Large intestine (tissue), 3 donors: ENCODE measurements around the gene CACNA1G. TPM values are rescaled to one million over a fixed set of nuclear protein-coding genes. Genes with fewer than 3 reads are reported as not detected.

Experiments used
- DNase-seq, 2 donors: peaks; one replicate each; pipeline versions ENCODE4 v3.0.0 to v3.0.0-alpha.2; 2013
- H3K27ac ChIP-seq: one replicate; pipeline ENCODE4 v1.5.1; 2013; ENCODE audit warnings: low read length
- H3K27me3 ChIP-seq: 2 replicates; pipeline ENCODE4 v1.6.1; 2013; ENCODE audit warnings: low read length; ENCODE audit not compliant: control insufficient read depth, insufficient read depth
- H3K36me3 ChIP-seq: 2 replicates; pipeline ENCODE4 v1.6.1; 2013; ENCODE audit warnings: low read length; ENCODE audit not compliant: control insufficient read depth, insufficient read depth
- H3K4me1 ChIP-seq: one replicate; pipeline ENCODE4 v1.6.1; 2013; ENCODE audit warnings: low read length; ENCODE audit not compliant: control insufficient read depth, insufficient read depth
- H3K4me3 ChIP-seq: one replicate; pipeline ENCODE4 v1.5.1; 2013; ENCODE audit warnings: low read length
- H3K9me3 ChIP-seq: one replicate; pipeline ENCODE4 v1.6.1; 2013; ENCODE audit warnings: mild to moderate bottlenecking, low read depth, low read length, moderate library complexity; ENCODE audit not compliant: control insufficient read depth
- WGBS: methylation state at CpG from one replicate; pipeline ENCODE4 v1.1.5; 2013; ENCODE audit warnings: low lambda C conversion rate; ENCODE audit not compliant: insufficient coverage; 5-methylcytosine and 5-hydroxymethylcytosine counted together
- polyA plus RNA-seq: library from polyadenylated mRNA; unstranded; fragments of 120-200 nt; gene quantifications from one replicate; pipeline ENCODE4 v1.2.1, GENCODE V29; 2013

Gene CACNA1G
- polyA plus RNA-seq, 1 donor: 1.7 TPM

GRCh38 chr17:50649042-50649908 lies 88.8 kb downstream of the CACNA1G start:
- Histone ChIP-seq H3K27me3 (no peaks in the 10 kb centered on the region), H3K4me3 (no peak overlapping the region), H3K4me1 (no peaks in the 10 kb centered on the region), H3K27ac (no peak overlapping the region), H3K36me3 (no peaks in the 10 kb centered on the region), H3K9me3 (peaks cover 6% of the 10 kb centered on the region)
- WGBS: 100% methylated on average over 2 of the region's 7 CpGs
- no peak for DNase-seq

GRCh38 chr17:50651661-50652060 lies 91.1 kb downstream of the CACNA1G start:
- Histone ChIP-seq H3K27me3 (no peaks in the 10 kb centered on the region), H3K9me3 (peaks cover 6% of the 10 kb centered on the region), H3K27ac (no peak overlapping the region), H3K4me3 (no peak overlapping the region), H3K4me1 (peaks cover 2% of the 10 kb centered on the region), H3K36me3 (no peaks in the 10 kb centered on the region)
- WGBS: no CpG with 5 or more reads among the region's 2 CpGs
- no peak for DNase-seq

GRCh38 chr17:50653738-50654137 lies 93.2 kb downstream of the CACNA1G start:
- DNase-seq: no peak
- Histone ChIP-seq H3K36me3 (no peaks in the 10 kb centered on the region), H3K4me1 (peaks cover 11% of the 10 kb centered on the region), H3K4me3 (no peak overlapping the region), H3K9me3 (peaks cover 6% of the 10 kb centered on the region), H3K27me3 (no peaks in the 10 kb centered on the region), H3K27ac (no peak overlapping the region)
- WGBS: no CpG with 5 or more reads among the region's 3 CpGs

GRCh38 chr17:50656509-50656908 lies 96.0 kb downstream of the CACNA1G start:
- Histone ChIP-seq H3K36me3 (peaks cover 4% of the 10 kb centered on the region), H3K4me3 (no peak overlapping the region), H3K27ac (no peak overlapping the region), H3K27me3 (no peaks in the 10 kb centered on the region), H3K4me1 (peaks cover 29% of the 10 kb centered on the region), H3K9me3 (peaks cover 6% of the 10 kb centered on the region)
- DNase-seq: no peak
- no CpG with 5 or more reads among the region's 5 CpGs for WGBS

- WGBS: no CpG with 5 or more reads among the region's 7 CpGs
- peaks cover 4% of the 10 kb centered on the region for H3K36me3 ChIP-seq
- H3K4me3 ChIP-seq: no peak overlapping the region
- peaks cover 6% of the 10 kb centered on the region for H3K9me3 ChIP-seq
- no peaks in the 10 kb centered on the region for H3K27me3 ChIP-seq
- H3K4me1 ChIP-seq: peaks cover 33% of the 10 kb centered on the region
- no peak for DNase-seq
- no peak overlapping the region for H3K27ac ChIP-seq
Measured at GRCh38 chr17:50657054-50657453, 96.5 kb downstream of the CACNA1G start.

- Histone ChIP-seq H3K27me3 (no peaks in the 10 kb centered on the region), H3K4me1 (peaks cover 35% of the 10 kb centered on the region), H3K4me3 (no peak overlapping the region), H3K27ac (no peak overlapping the region), H3K9me3 (peaks cover 6% of the 10 kb centered on the region), H3K36me3 (peaks cover 4% of the 10 kb centered on the region)
- WGBS: no CpG with 5 or more reads among the region's 7 CpGs
- DNase-seq: peak in 1 of 2 donors; percentile 55
Measured at GRCh38 chr17:50657627-50658026, 97.1 kb downstream of the CACNA1G start.

GRCh38 chr17:50658616-50659015 lies 98.1 kb downstream of the CACNA1G start:
- no peak overlapping the region for H3K27ac ChIP-seq
- peaks cover 4% of the 10 kb centered on the region for H3K36me3 ChIP-seq
- H3K4me1 ChIP-seq: peaks cover 41% of the 10 kb centered on the region

GRCh38 chr17:50659179-50659578 lies 98.7 kb downstream of the CACNA1G start:
- H3K36me3 ChIP-seq: peaks cover 4% of the 10 kb centered on the region
- DNase-seq: no peak
- no peak overlapping the region for H3K27ac ChIP-seq
- no CpG with 5 or more reads among the region's 10 CpGs for WGBS
- no peaks in the 10 kb centered on the region for H3K9me3 ChIP-seq
- H3K4me1 ChIP-seq: peaks cover 44% of the 10 kb centered on the region
- H3K4me3 ChIP-seq: no peak overlapping the region
- H3K27me3 ChIP-seq: no peaks in the 10 kb centered on the region

More at GRCh38 chr17:50658616-50659015, 98.1 kb downstream of the CACNA1G start:
- no peaks in the 10 kb centered on the region for H3K27me3 ChIP-seq
- WGBS: no CpG with 5 or more reads among the region's 6 CpGs
- H3K9me3 ChIP-seq: no peaks in the 10 kb centered on the region
- no peak overlapping the region for H3K4me3 ChIP-seq
- no peak for DNase-seq

- Histone ChIP-seq H3K4me1 (peaks cover 46% of the 10 kb centered on the region), H3K27me3 (no peaks in the 10 kb centered on the region), H3K36me3 (peaks cover 4% of the 10 kb centered on the region), H3K4me3 (no peak overlapping the region), H3K9me3 (no peaks in the 10 kb centered on the region), H3K27ac (no peak overlapping the region)
- WGBS: no CpG with 5 or more reads among the region's 11 CpGs
- no peak for DNase-seq
Measured at GRCh38 chr17:50660042-50660886, 99.7 kb downstream of the CACNA1G start.

GRCh38 chr17:50660887-50661345 lies 100.4 kb downstream of the CACNA1G start:
- DNase-seq: no peak
- no CpG with 5 or more reads among the region's 10 CpGs for WGBS
- H3K36me3 ChIP-seq: peaks cover 4% of the 10 kb centered on the region
- H3K4me3 ChIP-seq: no peak overlapping the region
- no peaks in the 10 kb centered on the region for H3K9me3 ChIP-seq
- H3K27ac ChIP-seq: no peak overlapping the region
- peaks cover 46% of the 10 kb centered on the region for H3K4me1 ChIP-seq
- H3K27me3 ChIP-seq: no peaks in the 10 kb centered on the region
